ENCODE data around the gene UQCC5.
"Not testable (repeated sequence)": the region's sequence is repeated elsewhere in the genome, so short reads cannot be mapped to it uniquely, and the experiment has no call there.

The UQCC5 gene

DNA sequence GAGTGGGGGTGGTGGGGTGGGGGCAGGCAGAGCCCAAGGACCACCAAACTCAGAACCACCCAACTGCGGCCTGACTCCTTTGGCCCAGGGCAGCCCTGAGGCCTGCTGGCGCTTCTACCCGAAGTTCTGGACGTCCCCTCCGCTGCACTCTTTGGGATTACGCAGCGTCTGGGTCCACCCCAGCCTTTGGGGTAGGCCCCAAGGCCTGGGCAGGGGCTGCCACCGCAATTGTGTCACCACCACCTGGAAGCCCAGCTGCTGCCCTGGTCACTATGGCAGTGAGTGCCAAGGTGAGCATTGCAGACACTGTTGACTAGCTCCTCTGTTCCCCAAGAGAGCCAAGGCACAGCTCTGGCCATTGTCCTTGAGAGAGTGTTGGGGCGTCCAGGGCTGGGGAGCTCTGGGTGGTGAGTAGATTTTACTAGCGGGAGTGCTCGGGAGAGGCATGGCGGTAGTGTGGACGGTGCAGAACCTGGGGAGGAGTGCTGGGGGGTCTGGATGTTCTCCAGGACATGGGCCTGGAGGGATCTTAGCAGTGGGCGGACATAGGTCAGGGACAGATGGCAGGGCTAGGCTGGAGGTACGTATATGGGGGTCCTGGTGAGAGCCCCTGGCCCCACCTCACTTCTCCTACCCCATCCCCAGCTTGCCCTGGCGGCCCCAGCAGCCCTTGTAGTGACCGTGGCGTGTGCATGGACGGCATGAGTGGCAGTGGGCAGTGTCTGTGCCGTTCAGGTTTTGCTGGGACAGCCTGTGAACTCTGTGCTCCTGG is 15.5 kb upstream of the UQCC5 start:
- in situ Hi-C loops (cut with HindIII; ENCODE audit: low pct_ligation_motif_present, low pct_unique_long_range_greater_than_20kb, low sequenced_read_pairs) = no loop called here
- DNase-seq = no peak

DNA sequence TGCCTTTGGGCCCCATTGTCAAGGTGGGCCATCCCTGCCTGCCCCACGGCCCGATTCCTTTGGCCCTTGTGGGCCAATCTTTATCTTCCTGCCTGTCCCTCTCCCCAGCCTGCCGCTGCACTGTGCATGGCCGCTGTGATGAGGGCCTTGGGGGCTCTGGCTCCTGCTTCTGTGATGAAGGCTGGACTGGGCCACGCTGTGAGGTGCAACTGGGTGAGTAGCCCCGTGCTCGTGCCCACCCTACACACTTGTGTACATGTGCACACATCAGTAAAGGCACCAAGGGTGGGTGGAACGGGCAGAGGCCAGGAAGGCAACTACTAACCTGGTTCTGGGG is 14.9 kb upstream of the UQCC5 start:
- no peak for DNase-seq
- in situ Hi-C loops (cut with HindIII; ENCODE audit: low pct_ligation_motif_present, low pct_unique_long_range_greater_than_20kb, low sequenced_read_pairs) = no loop called here

DNA sequence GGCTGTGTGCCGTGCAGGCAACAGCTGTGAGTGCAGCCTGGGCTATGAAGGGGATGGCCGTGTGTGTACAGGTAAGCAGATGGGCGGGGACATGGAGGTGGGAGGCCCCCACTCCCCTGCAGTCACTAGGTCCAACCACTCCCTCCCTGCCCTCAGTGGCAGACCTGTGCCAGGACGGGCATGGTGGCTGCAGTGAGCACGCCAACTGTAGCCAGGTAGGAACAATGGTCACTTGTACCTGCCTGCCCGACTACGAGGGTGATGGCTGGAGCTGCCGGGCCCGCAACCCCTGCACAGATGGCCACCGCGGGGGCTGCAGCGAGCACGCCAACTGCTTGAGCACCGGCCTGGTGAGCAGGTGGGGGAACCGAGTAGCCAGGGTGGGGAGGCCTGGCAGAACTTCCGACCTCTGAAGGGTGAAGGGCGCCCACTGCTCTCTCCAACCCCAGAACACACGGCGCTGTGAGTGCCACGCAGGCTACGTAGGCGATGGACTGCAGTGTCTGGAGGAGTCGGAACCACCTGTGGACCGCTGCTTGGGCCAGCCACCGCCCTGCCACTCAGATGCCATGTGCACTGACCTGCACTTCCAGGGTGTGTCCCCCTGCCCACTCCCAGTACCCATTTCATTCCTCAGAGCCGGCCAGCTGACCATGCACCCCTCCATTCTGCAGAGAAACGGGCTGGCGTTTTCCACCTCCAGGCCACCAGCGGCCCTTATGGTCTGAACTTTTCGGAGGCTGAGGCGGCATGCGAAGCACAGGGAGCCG is 14.3 kb upstream of the UQCC5 start:
- in situ Hi-C loops (cut with HindIII; ENCODE audit: low pct_ligation_motif_present, low pct_unique_long_range_greater_than_20kb, low sequenced_read_pairs) = no loop called here
- DNase-seq = no peak

DNA sequence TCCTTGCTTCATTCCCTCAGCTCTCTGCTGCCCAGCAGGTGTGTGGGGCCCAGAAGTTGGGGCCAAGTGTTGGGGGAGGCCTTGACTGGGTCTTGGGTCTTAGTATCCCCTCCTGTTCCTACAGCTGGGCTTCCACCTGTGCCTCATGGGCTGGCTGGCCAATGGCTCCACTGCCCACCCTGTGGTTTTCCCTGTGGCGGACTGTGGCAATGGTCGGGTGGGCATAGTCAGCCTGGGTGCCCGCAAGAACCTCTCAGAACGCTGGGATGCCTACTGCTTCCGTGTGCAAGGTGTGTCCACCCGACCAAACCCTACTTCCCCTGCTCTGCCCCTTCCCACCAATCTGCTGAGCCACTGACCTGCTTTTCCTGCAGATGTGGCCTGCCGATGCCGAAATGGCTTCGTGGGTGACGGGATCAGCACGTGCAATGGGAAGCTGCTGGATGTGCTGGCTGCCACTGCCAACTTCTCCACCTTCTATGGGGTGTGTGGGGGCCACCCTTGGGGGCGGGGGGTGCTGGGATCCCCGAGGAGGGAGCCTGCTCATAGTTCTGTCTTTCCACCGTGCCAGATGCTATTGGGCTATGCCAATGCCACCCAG is 13.7 kb upstream of the UQCC5 start:
- in situ Hi-C loops (cut with HindIII; ENCODE audit: low pct_ligation_motif_present, low pct_unique_long_range_greater_than_20kb, low sequenced_read_pairs) = no loop called here

DNA sequence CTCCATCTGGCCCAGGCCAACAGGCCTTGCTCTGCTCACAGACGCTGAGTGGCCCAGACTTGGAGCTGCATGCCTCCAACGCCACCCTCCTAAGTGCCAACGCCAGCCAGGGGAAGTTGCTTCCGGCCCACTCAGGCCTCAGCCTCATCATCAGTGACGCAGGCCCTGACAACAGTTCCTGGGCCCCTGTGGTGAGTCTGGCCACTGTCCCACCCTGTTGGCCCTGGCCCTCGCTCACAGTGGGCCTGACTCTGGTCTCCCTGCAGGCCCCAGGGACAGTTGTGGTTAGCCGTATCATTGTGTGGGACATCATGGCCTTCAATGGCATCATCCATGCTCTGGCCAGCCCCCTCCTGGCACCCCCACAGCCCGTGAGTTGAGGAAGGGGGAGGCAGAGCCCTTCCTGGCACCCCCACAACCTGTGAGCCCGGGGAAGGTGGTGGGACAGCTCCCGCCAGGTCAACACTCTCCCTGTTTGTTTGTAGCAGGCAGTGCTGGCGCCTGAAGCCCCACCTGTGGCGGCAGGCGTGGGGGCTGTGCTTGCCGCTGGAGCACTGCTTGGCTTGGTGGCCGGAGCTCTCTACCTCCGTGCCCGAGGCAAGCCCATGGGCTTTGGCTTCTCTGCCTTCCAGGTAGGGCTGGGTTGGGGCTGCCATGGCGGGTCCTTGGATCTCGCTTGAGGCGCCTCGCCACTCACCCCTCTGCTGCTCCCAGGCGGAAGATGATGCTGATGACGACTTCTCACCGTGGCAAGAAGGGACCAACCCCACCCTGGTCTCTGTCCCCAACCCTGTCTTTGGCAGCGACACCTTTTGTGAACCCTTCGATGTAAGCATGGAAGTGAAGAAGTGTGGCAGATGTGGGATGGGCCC is 12.8 kb upstream of the UQCC5 start:
- DNase-seq = no peak
- in situ Hi-C loops (cut with HindIII; ENCODE audit: low pct_ligation_motif_present, low pct_unique_long_range_greater_than_20kb, low sequenced_read_pairs) = no loop called here

More for the DNA sequence above, 13.7 kb upstream of the UQCC5 start:
- no peak for DNase-seq

DNA sequence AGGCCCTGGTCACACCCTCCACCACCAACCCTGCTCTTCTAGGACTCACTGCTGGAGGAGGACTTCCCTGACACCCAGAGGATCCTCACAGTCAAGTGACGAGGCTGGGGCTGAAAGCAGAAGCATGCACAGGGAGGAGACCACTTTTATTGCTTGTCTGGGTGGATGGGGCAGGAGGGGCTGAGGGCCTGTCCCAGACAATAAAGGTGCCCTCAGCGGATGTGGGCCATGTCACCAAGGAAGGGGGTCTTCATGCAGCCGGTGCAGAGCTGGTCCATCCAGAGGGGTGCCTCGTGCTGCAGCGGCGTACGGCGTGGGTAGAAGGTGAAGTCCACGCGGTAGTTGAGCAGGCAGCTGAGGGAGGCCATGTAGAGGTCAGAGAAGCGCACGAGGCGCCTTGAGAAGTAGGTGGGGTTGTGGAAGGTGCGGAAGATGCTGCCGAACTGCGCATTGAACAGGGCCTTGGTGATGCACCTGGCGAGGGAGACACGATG is 12.1 kb upstream of the UQCC5 start:
- DNase-seq = no peak

DNA sequence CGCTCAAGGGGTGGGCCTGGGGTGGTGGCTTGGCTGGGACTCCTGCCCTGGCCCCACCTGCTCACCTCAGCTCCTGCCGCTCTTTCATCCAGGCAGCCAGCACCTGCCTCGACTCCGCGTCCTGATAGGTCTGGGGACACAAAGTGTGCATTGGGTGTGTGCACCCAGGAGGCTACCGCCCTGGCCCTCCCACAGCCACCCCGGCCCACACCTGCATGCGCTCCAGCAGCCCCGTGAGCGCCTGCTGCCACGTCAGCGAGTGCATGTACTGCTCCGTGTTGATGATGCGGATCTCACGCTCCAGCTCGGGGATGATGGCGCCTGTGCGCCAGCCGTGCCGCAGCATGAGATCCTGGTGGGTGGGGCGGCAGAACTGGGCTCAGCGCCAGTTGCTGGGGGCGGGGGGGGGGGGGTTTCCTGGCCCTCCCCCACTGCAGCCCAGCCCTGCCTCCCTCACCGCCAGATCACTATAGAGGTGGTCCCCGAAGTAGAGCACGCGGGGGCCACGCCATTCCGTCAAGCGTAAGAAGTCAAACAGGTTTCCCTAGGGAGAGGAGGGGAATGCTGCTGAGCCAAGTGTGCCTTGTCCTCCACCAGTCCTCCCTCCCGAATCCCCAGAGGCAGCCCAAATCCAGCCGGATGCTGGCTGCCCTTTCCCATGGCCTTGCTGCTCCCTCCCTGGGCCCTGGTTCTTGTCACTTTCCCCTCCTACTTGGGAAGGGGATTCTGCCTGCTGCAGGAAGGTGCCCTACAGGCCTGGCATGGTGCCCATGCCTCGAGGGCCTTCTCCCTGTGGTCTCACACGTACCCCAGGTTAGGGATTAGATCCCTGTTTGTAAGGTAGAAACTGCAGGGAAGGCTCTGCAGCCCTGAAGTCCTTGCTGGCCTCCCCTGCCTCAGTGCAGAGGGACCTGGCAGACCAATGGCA is 11.4 kb upstream of the UQCC5 start:
- no peak for DNase-seq
- in situ Hi-C loops (cut with HindIII; ENCODE audit: low pct_ligation_motif_present, low pct_unique_long_range_greater_than_20kb, low sequenced_read_pairs) = no loop called here

More for the DNA sequence above, 12.1 kb upstream of the UQCC5 start:
- in situ Hi-C loops (cut with HindIII; ENCODE audit: low pct_ligation_motif_present, low pct_unique_long_range_greater_than_20kb, low sequenced_read_pairs) = no loop called here

DNA sequence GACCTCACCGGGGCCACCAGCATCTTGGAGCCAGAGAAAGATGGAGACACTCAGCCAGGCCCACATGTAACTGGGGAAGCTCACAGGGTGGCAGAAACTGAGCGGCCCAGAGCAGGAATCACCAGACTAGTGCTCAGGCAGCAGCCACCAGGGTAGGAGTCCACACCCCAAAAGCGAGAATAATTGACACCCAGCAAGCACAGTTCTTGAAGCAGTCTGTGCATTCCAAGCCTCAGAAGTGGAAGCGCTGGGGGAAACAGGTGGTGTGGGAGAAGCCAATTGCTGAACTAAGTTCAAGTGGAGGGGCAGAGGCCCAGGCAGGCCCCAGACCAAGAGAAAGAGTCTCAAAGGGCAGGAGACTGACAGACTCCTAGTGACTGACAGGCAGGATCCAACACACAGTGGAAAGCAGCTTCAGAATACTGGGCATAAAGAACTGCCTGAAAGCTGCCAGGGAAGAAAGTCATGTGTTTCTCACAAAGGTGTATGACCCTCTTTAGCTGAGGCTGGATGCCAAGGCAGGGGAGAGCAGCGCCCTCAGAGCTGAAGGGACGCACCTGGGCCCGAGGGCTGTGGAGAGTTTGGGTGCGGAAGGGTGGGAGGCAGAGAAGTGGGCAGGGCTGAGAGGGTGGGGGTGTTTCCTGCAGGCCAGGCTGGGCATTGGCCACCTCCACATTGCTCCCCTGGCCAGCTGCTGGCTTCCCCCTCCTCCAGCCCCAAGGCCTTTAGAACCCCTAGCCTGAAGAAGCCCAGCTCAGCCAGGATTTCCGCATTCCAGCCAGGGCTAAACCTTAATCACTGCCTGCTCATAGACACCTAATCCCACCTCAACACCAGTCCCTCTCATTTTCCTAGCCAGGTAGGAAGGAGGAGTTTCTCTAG is 10.5 kb upstream of the UQCC5 start:
- in situ Hi-C loops (cut with HindIII; ENCODE audit: low pct_ligation_motif_present, low pct_unique_long_range_greater_than_20kb, low sequenced_read_pairs) = no loop called here
- DNase-seq = no peak

DNA sequence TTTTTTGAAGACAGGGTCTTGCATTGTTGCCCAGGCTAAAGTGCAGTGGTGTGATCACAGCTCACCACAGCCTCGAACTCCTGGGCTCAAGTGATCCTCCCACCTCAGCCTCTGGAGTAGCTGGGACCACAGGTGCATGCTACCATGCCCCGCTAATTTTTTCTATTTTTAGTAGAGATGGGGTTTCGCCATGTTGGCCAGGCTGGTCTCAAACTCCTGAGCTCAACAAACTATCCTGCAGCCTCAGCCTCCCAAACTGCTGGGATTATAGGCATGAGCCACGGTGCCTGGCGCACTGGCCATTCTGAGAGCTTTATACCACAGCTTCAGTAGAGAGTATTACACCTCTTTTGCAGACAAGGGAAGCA is 9.8 kb upstream of the UQCC5 start:
- DNase-seq; in situ Hi-C loops (cut with HindIII; ENCODE audit: low pct_ligation_motif_present, low pct_unique_long_range_greater_than_20kb, low sequenced_read_pairs): not testable (repeated sequence)

DNA sequence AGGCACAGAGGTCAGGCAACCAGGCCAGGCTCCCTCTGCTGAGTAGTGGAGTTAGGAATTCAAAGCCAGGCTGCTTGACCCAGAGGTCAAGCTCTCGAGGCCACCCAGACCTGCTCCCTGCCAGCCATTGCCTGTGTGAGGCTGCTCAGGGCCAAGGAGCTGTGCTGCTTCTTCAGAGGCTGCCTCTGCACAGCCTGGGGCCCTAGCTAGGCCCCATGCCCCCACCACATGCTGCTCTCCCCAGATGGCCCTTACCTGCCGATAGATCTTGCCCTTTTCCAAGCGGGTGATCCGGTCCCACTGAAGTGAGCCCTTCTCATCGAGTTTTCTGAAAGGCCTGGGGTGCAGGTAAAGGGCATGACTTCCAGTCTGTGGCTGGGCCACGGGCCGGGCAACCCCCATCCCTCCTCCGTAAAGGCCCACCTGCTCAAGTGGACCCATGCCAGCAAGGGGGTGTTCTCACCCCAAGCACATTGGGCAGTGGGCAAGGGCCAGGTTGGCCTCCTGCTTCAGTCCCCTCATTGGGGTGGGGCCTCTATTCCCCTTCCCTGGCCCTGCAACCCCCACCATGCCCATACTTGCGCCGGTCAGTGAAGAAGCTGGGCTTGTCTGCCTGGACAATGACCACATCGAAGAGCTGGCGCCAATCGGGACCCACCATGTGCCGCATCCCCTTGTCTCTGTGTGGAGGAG is 9.2 kb upstream of the UQCC5 start:
- DNase-seq = peak; percentile 28
- in situ Hi-C loops (cut with HindIII; ENCODE audit: low pct_ligation_motif_present, low pct_unique_long_range_greater_than_20kb, low sequenced_read_pairs) = no loop called here

DNA sequence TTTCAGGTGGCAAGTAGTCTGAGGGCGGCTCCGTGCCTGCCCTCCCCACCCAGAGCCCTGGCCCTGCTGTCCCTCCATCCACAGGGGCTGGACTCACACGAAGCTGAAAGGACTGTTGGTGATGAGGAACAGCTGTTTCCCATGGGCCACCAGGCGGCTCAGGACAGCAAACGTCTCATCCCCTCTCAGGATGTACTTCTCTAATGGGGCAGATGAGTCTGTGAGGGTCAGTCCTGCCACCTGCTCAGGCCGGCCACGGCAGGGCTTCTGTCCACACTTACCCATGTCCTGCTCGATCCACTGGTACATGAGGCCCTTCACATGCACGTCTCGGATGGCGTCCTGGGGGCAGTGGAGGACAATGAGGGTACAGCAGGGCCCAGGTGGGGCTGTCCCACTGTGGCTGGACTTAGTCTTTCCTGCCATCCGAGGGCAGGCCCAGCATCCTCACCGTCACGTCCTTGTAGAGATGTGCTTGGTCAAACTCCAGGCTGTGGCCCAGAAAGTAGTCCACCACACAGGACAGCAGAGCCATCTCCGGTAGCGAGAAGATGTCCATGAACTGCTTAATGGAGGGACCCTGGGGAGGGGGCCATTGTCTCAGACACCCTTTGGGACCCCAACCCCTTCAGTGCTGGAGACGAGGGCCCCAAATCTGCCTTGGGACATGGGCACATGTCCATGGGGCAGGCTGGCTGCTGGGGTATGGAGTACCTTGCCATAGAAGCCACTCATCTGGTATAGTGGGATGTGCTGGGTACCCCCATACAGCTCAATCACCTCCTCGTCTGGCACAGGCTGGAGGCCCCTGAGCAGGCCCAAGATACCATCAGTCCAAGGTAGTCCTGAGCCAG is 8.4 kb upstream of the UQCC5 start:
- in situ Hi-C loops (cut with HindIII; ENCODE audit: low pct_ligation_motif_present, low pct_unique_long_range_greater_than_20kb, low sequenced_read_pairs) = no loop called here
- DNase-seq = no peak

DNA sequence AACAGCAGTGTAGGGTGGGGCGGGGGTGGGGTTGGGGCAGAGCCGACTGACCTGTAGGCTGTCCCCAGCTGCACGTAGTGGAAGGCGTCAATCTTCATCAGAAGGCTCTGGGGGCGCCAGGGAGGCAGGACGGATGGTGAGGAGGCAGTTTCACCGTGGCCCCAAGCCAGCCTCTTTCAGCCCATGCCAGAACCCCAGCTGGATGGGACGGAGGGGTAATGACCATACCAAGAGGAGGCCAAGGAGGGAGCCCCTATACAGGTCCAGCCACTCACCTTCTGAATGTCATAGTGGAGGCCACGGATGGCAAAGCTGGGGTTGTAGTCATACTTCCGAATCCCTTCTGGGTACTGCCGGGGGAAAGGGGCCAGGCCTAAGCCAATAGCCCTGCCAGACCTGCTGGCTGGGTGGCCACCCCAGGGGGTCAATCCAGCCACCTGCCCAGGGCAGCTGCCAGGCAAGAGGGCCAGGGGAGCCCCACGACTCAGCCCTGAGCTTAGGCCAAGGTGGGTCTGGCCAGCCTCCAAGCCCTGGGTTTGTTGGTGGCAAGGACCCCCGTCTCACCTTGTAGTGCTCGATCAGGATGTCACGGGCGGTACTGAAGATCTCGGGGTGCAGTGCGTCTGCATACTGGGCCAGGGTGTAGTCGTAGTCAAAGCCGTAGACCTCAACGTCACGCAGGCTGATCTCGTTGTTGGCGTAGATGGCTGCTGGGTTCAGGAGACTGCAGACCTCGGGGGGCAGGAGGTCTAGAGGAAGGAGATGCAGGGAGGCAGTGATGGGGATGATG is 7.6 kb upstream of the UQCC5 start:
- in situ Hi-C loops (cut with HindIII; ENCODE audit: low pct_ligation_motif_present, low pct_unique_long_range_greater_than_20kb, low sequenced_read_pairs) = no loop called here
- DNase-seq = no peak

DNA sequence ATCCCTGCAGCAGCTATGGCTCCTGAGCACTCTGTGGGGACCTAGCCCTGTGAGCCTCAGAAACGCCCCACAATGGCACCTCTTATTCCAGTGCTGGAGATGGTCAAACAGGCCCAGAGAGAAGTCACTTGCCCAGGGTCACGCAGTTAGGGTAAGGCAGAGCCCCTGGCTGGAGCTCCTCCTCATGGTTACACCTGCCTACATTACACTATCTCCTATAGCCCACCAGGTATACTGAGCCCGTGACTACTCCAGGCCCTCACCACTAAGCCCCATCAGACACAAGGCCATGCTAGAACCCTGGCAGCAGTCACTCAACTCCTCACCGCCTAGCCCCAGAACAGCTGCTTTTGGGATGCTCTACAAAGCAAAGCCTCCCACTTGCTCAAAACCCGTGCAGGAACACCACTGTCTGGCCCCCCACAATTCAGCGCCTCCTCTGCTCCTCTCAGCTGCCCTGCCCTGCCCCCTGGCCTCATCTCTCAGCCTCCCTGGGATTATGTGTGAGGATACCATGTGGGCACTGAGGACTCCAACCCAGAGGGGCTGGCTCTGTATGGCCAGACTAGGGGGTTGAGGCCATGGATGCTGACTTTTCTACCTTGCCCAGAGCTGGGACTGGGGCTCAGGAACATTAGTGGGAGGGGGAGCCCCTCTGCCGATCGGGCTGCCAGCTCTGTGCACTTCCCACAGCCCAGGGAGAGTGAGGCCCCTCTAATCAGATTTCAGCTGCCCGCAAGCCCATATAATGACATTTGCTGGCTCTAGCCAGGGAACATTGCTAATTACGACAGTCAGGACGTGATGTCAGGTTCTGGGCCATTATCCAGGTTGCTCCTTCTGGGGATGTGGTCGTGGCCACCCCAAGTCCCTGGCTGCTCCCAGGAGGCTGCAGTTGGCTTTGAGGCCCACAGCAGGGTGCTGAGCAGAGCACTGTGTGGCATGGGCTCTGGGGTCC is 6.8 kb upstream of the UQCC5 start:
- in situ Hi-C loops (cut with HindIII; ENCODE audit: low pct_ligation_motif_present, low pct_unique_long_range_greater_than_20kb, low sequenced_read_pairs) = no loop called here
- DNase-seq = no peak
